Mammary epithelial cell (primary cell): ENCODE measurements around the gene PTPRO.

Source experiments
- EZH2 ChIP-seq: IDR thresholded peaks from 2 replicates; pipeline ENCODE4 v1.6.1; 2012; ENCODE audit warnings: low read length, inconsistent platforms, borderline replicate concordance
- TF ChIP-seq, protein P1 (sequence below), 2 donors: IDR thresholded peaks in 1 of 2; conservative IDR thresholded peaks in 1 of 2; 2 replicates each; pipeline ENCODE4 v1.5.1; 2011 to 2012; ENCODE audit warnings: inconsistent platforms in 2 of 2, low read length in 2 of 2, mild to moderate bottlenecking in 2 of 2, control low read depth in 1 of 2, low read depth in 1 of 2; ENCODE audit not compliant: insufficient read depth in 1 of 2; ENCODE audit errors: extremely low read depth in 1 of 2

DNA sequence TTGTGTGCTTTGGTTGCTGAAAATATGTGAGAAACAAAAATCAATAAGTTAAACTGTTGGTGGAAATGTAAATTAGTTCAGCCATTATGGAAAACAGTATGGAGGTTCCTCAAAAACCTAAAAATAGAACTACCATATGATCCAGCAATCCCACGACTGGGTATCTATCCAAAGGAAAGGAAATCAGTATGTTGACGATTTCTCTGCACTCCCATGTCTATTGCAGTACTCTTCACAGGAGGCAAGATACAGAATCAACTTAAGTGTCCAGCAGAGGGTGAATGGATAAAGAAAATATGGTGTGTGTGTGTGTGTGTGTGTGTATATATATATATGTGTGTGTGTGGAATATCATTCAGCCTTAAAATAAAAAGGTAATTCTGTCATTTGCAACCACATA is 159.5 kb downstream of the PTPRO start:
- TF ChIP-seq, protein P1, sequence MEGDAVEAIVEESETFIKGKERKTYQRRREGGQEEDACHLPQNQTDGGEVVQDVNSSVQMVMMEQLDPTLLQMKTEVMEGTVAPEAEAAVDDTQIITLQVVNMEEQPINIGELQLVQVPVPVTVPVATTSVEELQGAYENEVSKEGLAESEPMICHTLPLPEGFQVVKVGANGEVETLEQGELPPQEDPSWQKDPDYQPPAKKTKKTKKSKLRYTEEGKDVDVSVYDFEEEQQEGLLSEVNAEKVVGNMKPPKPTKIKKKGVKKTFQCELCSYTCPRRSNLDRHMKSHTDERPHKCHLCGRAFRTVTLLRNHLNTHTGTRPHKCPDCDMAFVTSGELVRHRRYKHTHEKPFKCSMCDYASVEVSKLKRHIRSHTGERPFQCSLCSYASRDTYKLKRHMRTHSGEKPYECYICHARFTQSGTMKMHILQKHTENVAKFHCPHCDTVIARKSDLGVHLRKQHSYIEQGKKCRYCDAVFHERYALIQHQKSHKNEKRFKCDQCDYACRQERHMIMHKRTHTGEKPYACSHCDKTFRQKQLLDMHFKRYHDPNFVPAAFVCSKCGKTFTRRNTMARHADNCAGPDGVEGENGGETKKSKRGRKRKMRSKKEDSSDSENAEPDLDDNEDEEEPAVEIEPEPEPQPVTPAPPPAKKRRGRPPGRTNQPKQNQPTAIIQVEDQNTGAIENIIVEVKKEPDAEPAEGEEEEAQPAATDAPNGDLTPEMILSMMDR (conservative IDR thresholded peaks at IDR 0.05 in 1 of 2, IDR thresholded peaks at IDR 0.05 in 1 of 2; ENCODE audit: extremely low read depth in 1 of 2, insufficient read depth in 1 of 2, low read depth in 1 of 2, low read length in 2 of 2) = no peak
- no peak for TF ChIP-seq EZH2
